Heart left ventricle (tissue), 13 donors: ENCODE data around the gene TRAPPC12.

ENCODE experiments used
- CTCF ChIP-seq, 12 donors: fragments of 200-600 bp; sonication (generic) in 4 of 12; IDR thresholded peaks; one replicate each; pipeline versions ENCODE4 v1.5.0 to v1.8.0; 2018 to 2022; ENCODE audit warnings: antibody characterized with exemption in 12 of 12, mild to moderate bottlenecking in 5 of 12
- POLR2A ChIP-seq, 2 donors: fragments of 450-650 bp; IDR thresholded peaks; one replicate each; pipeline ENCODE4 v1.6.1; 2017; ENCODE audit warnings: antibody characterized with exemption in 2 of 2, mild to moderate bottlenecking in 2 of 2, moderate library complexity in 2 of 2
- donor health status: ischemic (EF 13 %, LVEDD 7.1; RV severe dilation, severe dysfunction).
- donor health status: DM: no; HTN: yes; CAD: no.
- donor health status: DM: no; HTN: no; CAD: no.
- donor health status: ischemic (EF 25% LVEDD 6.9; RV normal size, moderate dysfunction).
- donor health status: ischemic (EF 25% LVEDD 5.7; RV mildly dilated, moderate dysfunction).
- donor health status: ischemic (EF 35%, LVEDD 5.7; RV mildly dilated, moderate dysfunction).
- donor health status: nonischemic (EF 11% LVEDD 7.7; RV severe dilation, severe dysfunction).
- donor health status: DM: yes; HTN: yes; CAD: no.
- donor health status: PGD.
- donor health status: ischemic (EF 29% LVEDD 5.4; RV normal size, mild dysfunction).
- donor health status: nonischemic (EF 23%, LVEDD 6.1; RV moderate dilation, normal function).

- TF ChIP-seq CTCF (IDR thresholded peaks at IDR 0.05) (no peak), POLR2A (IDR thresholded peaks at IDR 0.05) (no peak)
Observed at GRCh38 chr2:3433776-3434400, 54.4 kb downstream of the TRAPPC12 start.
